ENCODE data around the gene CRABP2.

CRABP2 gene

GRCh38 chr1:156705321-156705917 lies at the start of gene CRABP2:
Gene CRABP2, minus strand, starts transcription at chr1:156705583. Its CDS starts 137 bp downstream, at chr1:156705446.
- no peak for DNase-seq

GRCh38 chr1:156754219-156754618 lies 48.8 kb upstream of the CRABP2 start:
- no peak for DNase-seq

DNA sequence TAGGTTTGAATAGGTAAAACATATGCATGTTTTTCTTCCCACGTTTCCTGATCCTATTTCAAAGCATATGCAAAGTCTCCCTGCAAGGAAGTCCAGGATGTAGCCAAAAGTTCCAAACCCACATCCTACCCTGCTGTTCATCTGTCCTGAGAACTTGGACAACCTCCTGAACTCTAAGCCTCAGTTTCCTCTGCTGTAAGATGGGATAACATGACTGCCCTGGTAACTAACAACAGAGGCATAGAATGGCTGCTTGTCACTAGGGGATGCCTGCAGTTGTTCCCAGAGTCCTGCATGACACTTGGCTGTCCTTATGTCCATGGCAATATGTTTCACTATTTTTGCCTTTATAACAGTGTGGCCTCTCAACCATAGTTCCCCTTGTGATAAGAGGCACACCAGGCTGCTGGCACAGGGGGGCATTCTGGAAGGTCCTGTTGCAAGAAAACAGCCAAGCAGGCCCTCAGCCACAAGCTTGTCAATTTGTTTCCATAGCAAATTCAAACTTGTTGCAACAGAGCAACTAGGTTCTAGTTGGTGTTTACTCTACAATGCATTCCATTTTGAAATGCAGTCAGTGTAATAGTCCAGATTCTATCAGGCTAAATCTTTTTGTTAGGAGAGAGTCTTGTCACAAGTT lies 47.6 kb upstream of the CRABP2 start:
- no peak for DNase-seq

GRCh38 chr1:156751757-156752481 lies 46.5 kb upstream of the CRABP2 start:
- DNase-seq = peak; percentile 95

GRCh38 chr1:156751451-156751756 lies 46.0 kb upstream of the CRABP2 start, which contains the start of gene HDGF:
Gene HDGF, minus strand, starts transcription at chr1:156751675. Its CDS starts 246 bp downstream, at chr1:156751429.
- DNase-seq = no peak

DNA sequence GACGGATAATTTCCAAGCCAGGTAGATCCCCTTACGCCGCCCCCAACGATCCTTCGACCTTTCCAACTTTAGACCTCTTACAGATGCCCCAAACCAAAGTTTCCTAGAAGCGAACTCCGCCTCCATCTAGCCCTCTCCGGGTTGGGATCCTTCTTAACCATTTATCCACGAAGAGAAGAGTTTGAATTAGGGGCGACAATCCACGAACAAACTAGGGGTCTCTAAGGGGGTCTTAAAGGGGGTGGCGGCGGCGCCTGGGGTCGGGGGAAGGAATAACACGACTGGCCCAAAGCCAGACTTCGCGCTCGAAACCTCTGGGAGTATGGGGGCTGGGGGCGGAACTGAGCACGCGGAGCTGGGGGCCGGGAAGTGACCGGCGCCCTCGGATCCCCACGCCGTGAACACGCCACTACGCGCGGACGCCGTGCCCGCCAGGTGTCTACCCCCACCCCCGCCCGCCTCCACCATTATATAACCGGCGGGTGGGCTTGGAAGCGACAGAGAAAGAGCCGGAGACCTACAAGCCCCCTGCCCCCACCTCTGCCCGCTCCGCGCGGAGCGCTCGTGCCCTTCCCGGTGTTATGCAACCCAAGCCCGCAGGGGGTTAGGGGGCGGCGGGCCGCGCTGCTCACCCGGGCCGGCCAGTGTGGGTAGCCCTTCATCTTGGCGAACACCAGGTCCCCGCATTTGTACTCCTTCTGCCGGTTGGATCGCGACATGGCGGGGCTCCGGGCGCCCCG lies 45.5 kb upstream of the CRABP2 start:
- peak; percentile 78 for DNase-seq

DNA sequence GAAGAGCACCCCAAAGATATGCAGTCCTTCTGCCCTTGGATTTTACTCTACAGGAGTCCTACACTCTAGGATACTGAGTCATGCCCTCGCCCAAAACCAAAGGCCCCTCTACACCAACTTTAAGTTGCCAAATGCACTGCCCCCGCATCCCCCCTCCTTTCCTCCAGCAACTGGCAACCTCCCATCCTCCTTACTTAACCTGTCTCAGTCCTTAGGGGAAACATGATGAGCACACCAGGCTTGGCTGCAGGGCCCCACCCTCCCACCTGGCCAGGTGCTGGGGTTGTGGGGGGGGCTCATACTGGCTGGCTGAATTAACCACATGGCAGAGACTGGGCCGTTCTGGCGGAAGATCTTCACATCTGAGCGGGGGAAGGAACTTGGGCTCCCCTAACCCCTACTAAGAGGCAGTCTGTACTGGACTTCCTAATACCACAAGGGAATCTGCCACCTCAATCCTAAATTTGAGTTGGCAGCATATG lies 44.8 kb upstream of the CRABP2 start:
- DNase-seq = peak; percentile 46

DNA sequence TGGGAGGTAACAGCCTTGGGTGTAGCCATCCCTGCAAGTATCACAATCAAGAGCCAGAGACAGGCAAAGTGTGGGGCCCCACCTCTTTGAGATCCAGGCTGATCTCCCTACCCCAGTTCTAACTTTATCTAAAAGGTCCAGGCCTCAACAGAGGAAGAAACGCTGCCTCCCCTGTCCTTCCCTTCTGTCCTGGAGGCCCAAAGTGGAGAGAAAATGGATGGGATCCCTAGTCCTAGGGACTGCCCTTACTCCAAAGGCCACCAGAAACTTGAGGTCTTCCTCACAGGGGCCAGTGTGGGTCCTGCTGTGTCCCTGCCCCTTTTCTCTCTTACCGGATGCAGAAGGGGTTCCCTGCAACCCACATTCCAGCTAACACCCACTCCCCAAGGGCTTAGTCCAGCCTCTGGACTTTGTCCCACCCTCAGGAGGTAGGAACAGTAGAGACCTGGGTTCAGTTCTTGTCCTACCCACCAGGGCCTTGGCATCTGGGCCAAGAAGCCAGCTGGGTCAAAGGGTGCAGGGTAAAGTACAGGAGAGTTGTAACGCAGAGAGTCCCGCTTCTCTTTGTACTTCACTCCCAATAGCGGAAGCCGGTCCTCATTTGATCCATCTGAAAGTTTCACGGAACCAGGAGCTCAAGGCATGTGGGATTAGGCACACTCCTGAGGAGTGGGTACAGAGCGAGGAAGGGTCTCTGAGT lies 44.2 kb upstream of the CRABP2 start:
- DNase-seq = no peak

DNA sequence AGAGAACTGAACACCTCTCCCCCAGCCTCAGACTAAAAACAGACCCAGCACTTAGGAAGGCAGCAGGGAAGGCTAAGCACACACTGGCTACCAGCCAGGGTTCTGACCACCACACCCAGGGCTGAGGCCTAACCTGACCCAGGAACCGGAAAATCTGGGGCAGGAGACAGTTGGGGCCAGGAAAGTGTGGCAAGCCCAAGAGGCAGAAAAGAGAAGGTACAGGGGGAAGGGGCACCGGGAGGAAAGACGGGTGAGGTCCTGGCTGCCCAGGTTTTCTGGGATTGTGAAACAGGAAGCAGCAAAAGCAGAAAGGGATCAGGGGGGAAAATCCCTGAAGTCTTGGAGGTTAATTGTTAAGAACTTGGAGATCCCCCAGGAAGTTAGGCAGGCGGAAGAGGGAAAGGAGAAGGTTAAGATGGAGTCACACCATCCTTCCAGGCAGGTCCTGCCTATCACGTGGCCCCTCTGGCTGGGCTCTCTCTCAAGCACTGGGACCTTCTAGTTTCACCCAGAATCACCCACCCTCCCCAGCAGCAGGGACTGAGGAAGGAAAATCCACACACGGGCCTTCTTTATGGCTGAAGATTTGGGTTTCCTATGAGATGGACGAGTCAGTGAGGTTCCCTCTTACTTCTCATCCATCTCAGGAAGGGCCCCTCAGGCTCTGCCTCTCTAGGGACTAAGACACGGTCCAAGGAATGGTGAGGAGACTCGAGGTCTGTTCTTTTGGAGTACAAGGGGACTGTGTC lies 43.5 kb upstream of the CRABP2 start:
- no peak for DNase-seq

GRCh38 chr1:156747742-156748669 lies 42.6 kb upstream of the CRABP2 start:
- no peak for DNase-seq

DNA sequence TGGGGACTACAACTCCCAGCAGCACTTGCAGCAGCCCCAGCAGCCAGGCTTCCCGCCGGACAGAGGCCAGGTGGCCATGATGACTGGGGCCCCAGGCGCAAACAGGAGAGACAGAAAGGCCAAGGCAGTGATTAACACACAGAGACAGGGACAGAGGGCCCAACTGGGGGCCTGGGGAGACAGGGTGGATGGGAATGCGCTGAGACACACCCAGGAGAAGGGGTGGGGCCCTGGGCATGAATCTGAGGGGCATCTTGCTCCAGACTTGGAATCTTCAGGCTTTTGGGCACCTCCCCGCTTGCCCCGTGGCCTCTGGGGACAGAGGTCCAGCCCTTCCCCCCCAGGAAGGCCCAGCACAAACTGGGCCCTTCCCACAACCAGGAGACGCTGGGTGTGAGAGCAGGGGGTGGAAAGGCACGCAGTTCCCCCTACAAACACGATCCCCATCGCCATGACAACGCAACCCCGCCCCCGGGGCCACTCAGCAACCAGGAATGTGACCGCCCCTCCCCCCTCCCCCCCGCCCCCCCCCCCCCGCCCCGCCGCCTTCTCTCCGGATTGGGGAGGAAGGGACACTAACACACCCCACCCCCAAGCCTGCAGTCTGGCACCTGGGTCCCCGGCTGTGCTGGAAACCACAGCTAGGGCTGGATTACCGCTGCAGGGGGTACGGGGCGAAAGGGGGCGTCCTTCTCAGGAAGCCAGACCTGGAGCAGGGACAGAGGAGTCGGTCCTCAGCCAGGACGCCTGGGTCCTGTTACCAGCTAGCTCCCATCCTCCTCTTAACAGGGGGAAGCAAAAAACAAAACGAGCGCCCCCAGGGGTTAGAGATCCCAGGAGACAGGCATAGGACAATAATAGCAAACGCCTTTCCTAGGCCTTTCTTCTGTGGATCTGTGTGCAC lies 41.6 kb upstream of the CRABP2 start:
- DNase-seq = peak; percentile 81

DNA sequence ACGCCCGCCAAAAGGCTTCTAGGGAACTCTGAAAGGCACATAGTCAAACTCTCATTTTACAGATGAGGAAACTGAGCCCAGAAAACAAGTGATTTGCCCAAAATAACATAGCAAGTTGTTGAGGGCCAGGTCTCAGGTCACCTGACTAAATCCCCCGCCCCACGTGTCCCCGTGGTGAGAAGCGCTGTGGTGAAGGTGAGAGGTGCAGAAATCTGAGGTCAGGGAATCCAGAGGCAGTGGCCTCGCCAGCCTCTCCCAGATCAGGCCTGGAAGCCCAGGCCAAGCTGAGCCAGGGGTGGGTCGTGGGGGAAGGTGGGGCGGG lies 41.0 kb upstream of the CRABP2 start:
- DNase-seq = no peak

DNA sequence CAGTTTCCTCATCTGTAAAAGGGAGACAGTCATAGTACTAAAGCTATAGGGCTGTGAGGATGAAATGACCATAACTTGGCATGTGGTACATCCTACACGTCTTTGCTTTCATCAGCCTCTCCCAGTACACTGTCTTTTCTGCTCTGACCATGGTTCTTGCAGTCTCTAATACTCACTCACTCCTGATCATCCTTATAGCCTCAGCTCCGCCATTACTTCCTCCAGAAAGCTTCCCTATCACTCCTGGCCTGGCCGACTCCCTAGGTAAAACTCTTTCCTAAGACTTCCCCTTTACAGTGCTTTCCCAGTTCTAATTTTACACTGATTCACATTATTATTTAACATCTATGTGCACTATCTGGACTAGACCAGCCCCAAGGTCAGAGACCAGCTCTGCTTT lies 40.5 kb upstream of the CRABP2 start:
- DNase-seq = no peak

DNA sequence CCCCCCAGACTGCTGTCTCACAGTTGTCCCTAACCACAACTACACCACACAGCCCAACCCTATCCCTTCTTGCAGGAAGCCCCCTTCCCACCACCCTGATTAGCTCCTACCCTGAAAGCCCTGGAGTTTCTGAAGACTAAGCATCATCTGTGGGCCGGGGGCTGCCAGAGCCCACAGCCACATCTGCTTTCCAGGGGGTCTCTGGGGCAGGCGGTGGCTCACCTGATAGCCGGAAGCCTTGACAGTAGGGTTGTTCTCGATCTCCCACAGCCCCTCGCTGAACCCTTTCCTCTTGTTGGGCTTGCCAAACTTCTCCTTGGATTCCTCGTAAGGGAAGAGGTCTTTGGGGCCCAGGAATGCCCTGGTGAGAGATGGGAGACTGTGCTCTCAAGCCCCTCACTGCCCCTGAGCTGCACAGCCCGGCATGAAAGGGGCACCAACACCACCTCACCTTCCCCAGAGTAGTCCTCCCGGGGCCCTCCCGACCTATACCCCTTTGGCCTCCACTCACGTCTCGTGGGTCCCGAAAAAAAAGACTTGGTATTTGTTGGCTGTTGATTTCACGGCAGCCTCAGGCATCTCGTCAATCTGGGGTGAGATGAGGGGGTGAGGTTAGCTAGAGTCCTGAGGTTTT lies 39.5 kb upstream of the CRABP2 start:
- no peak for DNase-seq

DNA sequence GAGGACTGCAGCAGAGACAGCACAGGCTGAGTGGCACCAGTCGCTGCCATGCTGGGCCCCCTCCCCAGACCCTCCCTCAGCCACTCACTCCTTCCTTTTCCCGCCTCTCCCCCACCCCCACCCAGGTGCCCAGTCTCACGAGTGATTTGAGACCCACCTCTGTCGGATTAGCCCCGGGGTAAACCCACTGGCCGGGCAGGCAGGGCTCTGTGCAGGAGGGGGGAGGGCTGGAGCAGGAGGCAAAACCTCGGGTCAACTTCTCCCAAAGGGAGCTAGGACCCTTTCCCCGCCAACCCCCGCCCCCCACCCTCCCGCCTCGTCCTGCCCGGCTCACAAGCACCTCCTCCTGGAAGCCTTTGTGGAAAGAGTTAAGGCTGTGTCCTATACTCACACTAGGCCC lies 39.0 kb upstream of the CRABP2 start:
- no peak for DNase-seq

DNA sequence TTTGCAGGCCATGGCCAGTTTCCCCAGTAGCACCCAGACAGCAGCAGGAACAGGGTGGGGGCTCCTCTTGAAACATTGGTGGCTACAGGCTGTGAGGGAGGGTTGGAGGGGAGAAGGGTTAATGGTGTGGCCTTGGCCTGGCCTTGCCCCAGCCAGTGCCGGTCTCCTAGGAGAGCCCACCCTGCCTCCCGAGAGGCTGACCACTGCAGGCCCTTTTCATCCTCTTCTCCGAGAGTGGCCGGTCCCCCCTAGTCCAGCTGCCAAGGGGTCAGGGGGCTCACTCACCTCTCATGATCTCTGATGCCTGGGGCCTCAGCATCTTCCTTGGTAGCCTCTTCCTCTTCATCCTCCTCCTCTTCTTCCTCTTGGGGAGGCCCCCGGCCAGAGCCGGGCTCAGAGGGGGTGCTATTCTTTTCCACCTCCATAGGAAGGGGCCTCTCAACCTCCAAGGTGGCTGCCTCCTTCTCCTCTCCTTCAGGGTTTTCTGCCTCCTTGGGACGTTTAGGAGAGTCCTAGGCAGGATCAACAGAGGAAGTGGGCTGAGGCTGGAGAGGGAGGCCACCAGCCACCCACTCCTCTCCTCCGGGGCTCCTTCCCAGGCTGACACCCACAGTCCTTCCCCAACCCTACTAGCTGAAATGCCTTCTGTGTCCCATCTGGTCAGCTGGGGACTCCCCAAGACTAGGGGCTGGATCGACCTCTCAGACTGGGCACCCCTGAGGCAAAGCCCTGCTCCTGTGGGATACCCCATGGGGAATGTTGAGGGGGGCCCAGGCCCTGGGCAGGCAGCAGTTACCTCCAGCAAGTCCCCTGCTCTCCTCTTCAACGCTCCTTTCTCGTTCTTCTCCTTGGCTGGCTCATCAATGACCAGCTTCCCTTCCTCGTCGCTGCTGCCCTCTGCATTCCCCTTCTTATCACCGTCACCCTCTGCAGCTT lies 38.3 kb upstream of the CRABP2 start:
- no peak for DNase-seq

GRCh38 chr1:156742801-156743200 lies 37.4 kb upstream of the CRABP2 start:
- no peak for DNase-seq

GRCh38 chr1:156742017-156742416 lies 36.6 kb upstream of the CRABP2 start:
- no peak for DNase-seq
